SK-MEL-5 (cell line): Measurements from ENCODE around the gene TDRD12. TPM values are rescaled to one million over a fixed set of nuclear protein-coding genes. Genes with fewer than 3 reads are reported as not detected.
"Not testable (repeated sequence)": the region's sequence is repeated elsewhere in the genome, so short reads cannot be mapped to it uniquely, and the experiment has no call there.

Source experiments
- DNase-seq: peaks from one replicate; pipeline ENCODE4 v3.0.0-alpha.2; 2016; ENCODE audit warnings: low read depth, low spot score
- in situ Hi-C: cut with HindIII; loops from 2 replicates; pipeline ENCODE4 v1.10.0; 2016; ENCODE audit warnings: low sequenced_read_pairs, high pct_unique_total_duplicates, low pct_unique_long_range_greater_than_20kb
- total RNA-seq: library from RNA; depleted of rRNA; stranded (reverse); fragments of >200 nt; shearing (Covaris generic); gene quantifications from 2 replicates; pipeline ENCODE4 v1.2.3, GENCODE V29; 2014

The TDRD12 gene
- total RNA-seq, 1 experiment from 2014 or later = not detected

GRCh38 chr19:32773126-32773525 is 53.6 kb downstream of the TDRD12 start:
- no peak for DNase-seq
- in situ Hi-C loops = no loop called here

- in situ Hi-C loops = no loop called here
- no peak for DNase-seq
These were observed 59.5 kb downstream of the TDRD12 start for GRCh38 chr19:32779082-32779481.

- no peak for DNase-seq
- in situ Hi-C loops = no loop called here
These were observed 61.7 kb downstream of the TDRD12 start for GRCh38 chr19:32781280-32781679.

GRCh38 chr19:32782089-32782488 is 62.5 kb downstream of the TDRD12 start:
- in situ Hi-C loops, DNase-seq: not testable (repeated sequence)

- in situ Hi-C loops = not testable (repeated sequence)
These were observed 67.7 kb downstream of the TDRD12 start for GRCh38 chr19:32787161-32787813.

GRCh38 chr19:32787895-32788294 is 68.3 kb downstream of the TDRD12 start:
- DNase-seq, in situ Hi-C loops: not testable (repeated sequence)

More at GRCh38 chr19:32787161-32787813, 67.7 kb downstream of the TDRD12 start:
- DNase-seq = not testable (repeated sequence)

- DNase-seq = no peak
- in situ Hi-C loops = no loop called here
These were observed 69.9 kb downstream of the TDRD12 start for GRCh38 chr19:32789429-32789828.

- in situ Hi-C loops = no loop called here
- no peak for DNase-seq
These were observed 78.6 kb downstream of the TDRD12 start for GRCh38 chr19:32798201-32798600.

GRCh38 chr19:32800191-32800590 is 80.6 kb downstream of the TDRD12 start:
- no peak for DNase-seq
- in situ Hi-C loops = no loop called here

- DNase-seq = no peak
- in situ Hi-C loops = no loop called here
These were observed 81.2 kb downstream of the TDRD12 start for GRCh38 chr19:32800754-32801153.

- no peak for DNase-seq
- in situ Hi-C loops = no loop called here
These were observed 83.3 kb downstream of the TDRD12 start for GRCh38 chr19:32802840-32803239.

- DNase-seq = no peak
- in situ Hi-C loops = no loop called here
These were observed 88.7 kb downstream of the TDRD12 start for GRCh38 chr19:32808236-32808635.

GRCh38 chr19:32809254-32809653 is 89.7 kb downstream of the TDRD12 start:
- no peak for DNase-seq
- in situ Hi-C loops = no loop called here

GRCh38 chr19:32809754-32810153 is 90.2 kb downstream of the TDRD12 start:
- in situ Hi-C loops = no loop called here
- no peak for DNase-seq

- DNase-seq = no peak
- in situ Hi-C loops = no loop called here
These were observed 90.9 kb downstream of the TDRD12 start for GRCh38 chr19:32810452-32810851.

- in situ Hi-C loops = no loop called here
- no peak for DNase-seq
These were observed 91.6 kb downstream of the TDRD12 start for GRCh38 chr19:32811151-32811550.

GRCh38 chr19:32812036-32812435 is 92.5 kb downstream of the TDRD12 start:
- in situ Hi-C loops = no loop called here

GRCh38 chr19:32812571-32812970 is 93.0 kb downstream of the TDRD12 start:
- in situ Hi-C loops = no loop called here
- no peak for DNase-seq

More at GRCh38 chr19:32812036-32812435, 92.5 kb downstream of the TDRD12 start:
- no peak for DNase-seq

GRCh38 chr19:32813862-32814425 is 94.4 kb downstream of the TDRD12 start:
- DNase-seq = no peak
- in situ Hi-C loops = no loop called here
